ENCODE data around the gene SUSD1.

The SUSD1 gene

DNA sequence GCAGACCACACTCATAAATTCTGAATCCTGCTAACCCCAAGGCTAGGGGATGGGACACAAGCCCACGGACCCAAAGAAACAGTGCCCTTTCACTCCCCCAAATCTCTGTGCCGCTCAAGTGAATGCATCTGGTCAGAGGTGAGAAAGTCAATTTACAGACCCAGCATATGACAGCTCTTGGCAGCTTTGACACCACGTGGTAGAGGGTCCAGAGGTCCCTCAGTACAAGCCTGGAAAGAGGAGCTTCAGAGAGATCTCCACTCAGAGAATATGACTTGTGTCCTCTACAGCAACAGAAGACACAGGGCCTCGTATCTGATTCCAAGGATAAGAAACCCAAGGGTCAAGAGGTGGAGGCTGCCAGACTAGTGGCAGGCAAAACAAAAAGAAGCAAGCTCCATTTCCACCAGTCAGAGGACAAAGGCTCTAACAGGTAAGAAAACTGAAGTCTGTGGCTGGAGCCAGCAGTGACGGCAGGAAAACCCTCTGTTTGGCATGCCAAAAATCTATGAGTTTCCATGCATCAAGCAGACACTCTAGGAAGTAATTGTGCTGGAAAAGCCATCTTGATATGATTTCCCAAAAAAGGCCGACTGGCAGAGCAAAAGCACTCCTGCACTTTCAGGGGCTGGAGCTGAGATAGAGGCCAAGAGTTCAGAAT is 139.8 kb downstream of the SUSD1 start:
- peaks cover 33% of the 10 kb centered on the region for H3K4me1 ChIP-seq (ENCODE audit: insufficient read depth, low read length)
- TF ChIP-seq, protein P1, sequence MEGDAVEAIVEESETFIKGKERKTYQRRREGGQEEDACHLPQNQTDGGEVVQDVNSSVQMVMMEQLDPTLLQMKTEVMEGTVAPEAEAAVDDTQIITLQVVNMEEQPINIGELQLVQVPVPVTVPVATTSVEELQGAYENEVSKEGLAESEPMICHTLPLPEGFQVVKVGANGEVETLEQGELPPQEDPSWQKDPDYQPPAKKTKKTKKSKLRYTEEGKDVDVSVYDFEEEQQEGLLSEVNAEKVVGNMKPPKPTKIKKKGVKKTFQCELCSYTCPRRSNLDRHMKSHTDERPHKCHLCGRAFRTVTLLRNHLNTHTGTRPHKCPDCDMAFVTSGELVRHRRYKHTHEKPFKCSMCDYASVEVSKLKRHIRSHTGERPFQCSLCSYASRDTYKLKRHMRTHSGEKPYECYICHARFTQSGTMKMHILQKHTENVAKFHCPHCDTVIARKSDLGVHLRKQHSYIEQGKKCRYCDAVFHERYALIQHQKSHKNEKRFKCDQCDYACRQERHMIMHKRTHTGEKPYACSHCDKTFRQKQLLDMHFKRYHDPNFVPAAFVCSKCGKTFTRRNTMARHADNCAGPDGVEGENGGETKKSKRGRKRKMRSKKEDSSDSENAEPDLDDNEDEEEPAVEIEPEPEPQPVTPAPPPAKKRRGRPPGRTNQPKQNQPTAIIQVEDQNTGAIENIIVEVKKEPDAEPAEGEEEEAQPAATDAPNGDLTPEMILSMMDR (IDR thresholded peaks at IDR 0.05; ENCODE audit: borderline replicate concordance, extremely low read depth, low read length, poor library complexity, severe bottlenecking) = no peak
- TF ChIP-seq EZH2 (IDR thresholded peaks at IDR 0.05; ENCODE audit: borderline replicate concordance, low read depth, low read length, severe bottlenecking) = no peak
- no peaks in the 10 kb centered on the region for H3K9me3 ChIP-seq (ENCODE audit: insufficient read depth, low read length, severe bottlenecking)
- H2AFZ ChIP-seq (ENCODE audit: low read depth, low read length) = no peak overlapping the region
- no peaks in the 10 kb centered on the region for H3K27me3 ChIP-seq (ENCODE audit: insufficient read depth, low read length, poor library complexity)
- no peak for DNase-seq
- H3K4me3 ChIP-seq (ENCODE audit: low read depth in 1 of 2, low read length in 2 of 2) = no peak overlapping the region
- no peaks in the 10 kb centered on the region for H3K79me2 ChIP-seq (ENCODE audit: insufficient read depth, low read length)
- H3K9ac ChIP-seq (ENCODE audit: low read depth, low read length) = no peak overlapping the region
- H3K27ac ChIP-seq (ENCODE audit: low read length) = no peak overlapping the region
- H4K20me1 ChIP-seq (ENCODE audit: insufficient read depth, low read length) = peaks cover 6% of the 10 kb centered on the region; the same call in 1 of the 2 replicates
- H3K36me3 ChIP-seq (ENCODE audit: insufficient read depth, low read length) = no peaks in the 10 kb centered on the region
- no peak for ATAC-seq (ENCODE audit: insufficient read depth, low read depth)
- no peak overlapping the region for H3K4me2 ChIP-seq (ENCODE audit: insufficient read depth, low read length)

DNA sequence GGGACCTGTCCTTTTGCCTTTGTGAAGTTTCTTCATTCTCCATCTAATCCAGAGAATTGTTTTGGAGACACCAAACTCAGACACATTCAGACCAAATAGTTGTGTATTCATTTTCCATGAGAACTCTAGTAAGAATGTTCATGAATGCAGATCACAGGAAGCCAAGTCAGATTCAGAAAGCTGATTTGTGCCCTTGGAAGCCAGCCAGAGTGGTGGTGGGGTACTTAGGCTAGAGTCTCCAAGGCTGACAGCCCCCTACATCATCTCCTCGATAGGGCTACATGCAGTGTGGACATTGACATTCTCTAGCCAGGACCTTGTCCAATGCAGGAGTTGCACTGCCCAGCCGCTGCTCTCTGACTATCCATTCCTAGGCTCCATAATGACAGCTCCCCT is 140.9 kb downstream of the SUSD1 start:
- DNase-seq = no peak
- Histone ChIP-seq H3K9me3 (ENCODE audit: insufficient read depth, low read length, severe bottlenecking) (no peaks in the 10 kb centered on the region), H4K20me1 (ENCODE audit: insufficient read depth, low read length) (0 out of 2 replicates have a peak, but pooled peaks cover 3% of the 10 kb centered on the region), H3K36me3 (ENCODE audit: insufficient read depth, low read length) (no peaks in the 10 kb centered on the region), H3K27ac (ENCODE audit: low read length) (no peak overlapping the region), H3K27me3 (ENCODE audit: insufficient read depth, low read length, poor library complexity) (no peaks in the 10 kb centered on the region), H3K4me3 (ENCODE audit: low read depth in 1 of 2, low read length in 2 of 2) (no peak overlapping the region), H3K4me1 (ENCODE audit: insufficient read depth, low read length) (peaks cover 33% of the 10 kb centered on the region), H3K9ac (ENCODE audit: low read depth, low read length) (no peak overlapping the region), H3K79me2 (ENCODE audit: insufficient read depth, low read length) (no peaks in the 10 kb centered on the region), H2AFZ (ENCODE audit: low read depth, low read length) (no peak overlapping the region), H3K4me2 (ENCODE audit: insufficient read depth, low read length) (no peak overlapping the region)
- TF ChIP-seq, protein P1 (IDR thresholded peaks at IDR 0.05; ENCODE audit: borderline replicate concordance, extremely low read depth, low read length, poor library complexity, severe bottlenecking) = no peak
- no peak for TF ChIP-seq EZH2 (IDR thresholded peaks at IDR 0.05; ENCODE audit: borderline replicate concordance, low read depth, low read length, severe bottlenecking)
- no peak for ATAC-seq (ENCODE audit: insufficient read depth, low read depth)

DNA sequence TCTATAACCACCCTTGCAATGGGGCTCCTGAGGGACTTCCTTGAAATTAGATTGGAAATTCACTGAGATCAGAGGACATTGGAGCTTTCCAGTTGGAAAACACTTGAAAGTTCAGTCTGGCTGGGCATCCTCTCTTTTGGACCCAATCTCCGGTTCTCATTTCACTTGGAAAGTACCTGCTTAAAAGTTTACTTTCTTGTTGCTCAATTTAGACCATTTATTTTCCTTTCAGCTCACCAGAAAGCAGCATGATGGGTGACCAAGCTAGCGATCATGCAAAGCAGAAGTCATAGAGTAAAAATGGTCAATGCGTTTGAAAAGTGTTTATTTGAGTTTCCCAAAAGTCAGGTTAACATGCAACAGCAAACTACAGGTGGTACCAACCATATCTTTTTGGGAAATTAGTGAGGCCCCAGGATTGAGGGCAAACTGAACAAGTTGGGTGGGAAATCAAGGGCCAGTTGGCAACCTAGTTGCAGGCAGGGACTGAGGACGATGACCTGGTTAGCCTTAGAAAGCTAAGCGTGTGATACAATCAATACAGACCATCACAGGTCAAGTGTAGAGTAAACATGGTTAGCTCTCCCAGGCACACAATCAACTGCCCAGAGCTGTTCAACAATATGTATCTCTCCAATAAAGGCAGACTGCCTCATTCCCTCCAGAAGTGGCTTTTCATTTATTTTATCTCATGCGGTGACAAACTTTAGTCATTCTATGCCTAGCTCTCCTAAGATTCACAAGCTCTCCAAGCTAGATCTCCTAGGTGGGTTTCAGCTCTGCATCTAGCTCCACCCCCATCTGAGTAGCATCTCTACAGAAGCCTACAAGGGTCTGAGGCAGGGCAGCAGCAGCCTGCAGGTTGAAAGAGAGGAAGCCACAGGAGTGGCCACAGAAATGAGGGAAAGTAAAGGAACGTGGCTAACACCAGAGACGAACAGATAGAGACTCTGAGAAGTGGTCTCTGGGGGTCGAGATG is 141.6 kb downstream of the SUSD1 start:
- H2AFZ ChIP-seq (ENCODE audit: low read depth, low read length) = no peak overlapping the region

More for the DNA sequence above, 141.6 kb downstream of the SUSD1 start:
- Histone ChIP-seq H3K4me2 (ENCODE audit: insufficient read depth, low read length) (no peak overlapping the region), H3K27ac (ENCODE audit: low read length) (no peak overlapping the region), H4K20me1 (ENCODE audit: insufficient read depth, low read length) (0 out of 2 replicates have a peak, but pooled peaks cover 3% of the 10 kb centered on the region), H3K4me3 (ENCODE audit: low read depth in 1 of 2, low read length in 2 of 2) (no peak overlapping the region), H3K4me1 (ENCODE audit: insufficient read depth, low read length) (peaks cover 28% of the 10 kb centered on the region), H3K79me2 (ENCODE audit: insufficient read depth, low read length) (no peaks in the 10 kb centered on the region), H3K36me3 (ENCODE audit: insufficient read depth, low read length) (no peaks in the 10 kb centered on the region), H3K9ac (ENCODE audit: low read depth, low read length) (no peak overlapping the region), H3K27me3 (ENCODE audit: insufficient read depth, low read length, poor library complexity) (no peaks in the 10 kb centered on the region), H3K9me3 (ENCODE audit: insufficient read depth, low read length, severe bottlenecking) (no peaks in the 10 kb centered on the region)
- ATAC-seq (ENCODE audit: insufficient read depth, low read depth) (no peak), DNase-seq (no peak)
- TF ChIP-seq, protein P1 (IDR thresholded peaks at IDR 0.05; ENCODE audit: borderline replicate concordance, extremely low read depth, low read length, poor library complexity, severe bottlenecking) = no peak
- TF ChIP-seq EZH2 (IDR thresholded peaks at IDR 0.05; ENCODE audit: borderline replicate concordance, low read depth, low read length, severe bottlenecking) = no peak

Data from DND-41 (cell line).